K562 (cell line): ENCODE results near the gene REM1. TPM values are rescaled to one million over a fixed set of nuclear protein-coding genes. Genes with fewer than 3 reads are reported as not detected.

Experiments
- FOXP1 ChIP-seq: sonication (generic); formaldehyde crosslinking; IDR thresholded peaks from 2 replicates; pipeline ENCODE4 v1.8.0; 2022; ENCODE audit warnings: mild to moderate bottlenecking, missing genetic modification reagents
- HNRNPLL ChIP-seq: fragments of 200-400 bp; formaldehyde crosslinking; IDR thresholded peaks from 2 replicates; pipeline ENCODE4 v1.6.1; 2017; ENCODE audit warnings: low read length, low read depth, mild to moderate bottlenecking; ENCODE audit not compliant: poor library complexity, severe bottlenecking
- POU5F1 ChIP-seq: fragments of 150-350 bp; IDR thresholded peaks from 2 replicates; pipeline ENCODE4 v1.6.1; 2014; ENCODE audit warnings: borderline replicate concordance, low read length, low read depth, mild to moderate bottlenecking; ENCODE audit not compliant: partially characterized antibody
- PRPF4 ChIP-seq: fragments of 200-400 bp; formaldehyde crosslinking; IDR thresholded peaks from one replicate; pipeline ENCODE4 v1.6.1; 2017; ENCODE audit warnings: low read length, low read depth, mild to moderate bottlenecking; ENCODE audit not compliant: insufficient read depth, poor library complexity, severe bottlenecking
- RBM34 ChIP-seq: fragments of 200-400 bp; formaldehyde crosslinking; IDR thresholded peaks from 2 replicates; pipeline ENCODE4 v1.6.1; 2018; ENCODE audit warnings: low read length, borderline replicate concordance; ENCODE audit not compliant: insufficient read depth
- SMARCB1 ChIP-seq: IDR thresholded peaks from 2 replicates; pipeline ENCODE4 v1.6.1; 2011; ENCODE audit warnings: improper control_type of control experiment, low read depth; ENCODE audit not compliant: insufficient read length
- ZNF165 ChIP-seq: fragments of 250-450 bp; sonication (Bioruptor Pico); IDR thresholded peaks from 2 replicates; pipeline ENCODE4 v1.4.0; 2020; ENCODE audit warnings: borderline replicate concordance
- ZNF232 ChIP-seq: sonication (generic); formaldehyde crosslinking; IDR thresholded peaks from 2 replicates; pipeline ENCODE4 v1.8.0; 2022; ENCODE audit warnings: mild to moderate bottlenecking, missing genetic modification reagents
- ZNF3 ChIP-seq: fragments of 250-450 bp; sonication (Bioruptor Pico); IDR thresholded peaks from 2 replicates; pipeline ENCODE4 v1.5.0; 2021; ENCODE audit warnings: mild to moderate bottlenecking, moderate library complexity
- polyA plus RNA-seq, 8 experiments: library from polyadenylated mRNA; depleted of rRNA in 4 of 8; stranded (reverse) in 5 of 8; unstranded in 3 of 8; fragments of >200 nt; fragmentation: Nextera tagmentation in 2 of 8; fragmentation: Illumina TruSeq in 1 of 8; extraction: Ambion mirVana in 2 of 8; extraction: Trizol in 1 of 8; gene quantifications; 2 replicates each; pipeline versions ENCODE4 v1.2.1 to v1.2.3, GENCODE V29; 2011 to 2014; ENCODE audit warnings: inconsistent platforms in 1 of 8, missing spikeins in 1 of 8
- total RNA-seq, 7 experiments: library from RNA; depleted of rRNA in 6 of 7; stranded (reverse); fragments of >200 nt in 6 of 7; fragmentation: Illumina TruSeq in 2 of 7; extraction: Trizol in 2 of 7; gene quantifications; 2 replicates each; pipeline versions ENCODE4 v1.2.1 to v1.2.3, GENCODE V29; 2011 to 2021; ENCODE audit warnings: low replicate concordance in 1 of 7
- TF ChIP-seq, protein P1 (sequence below), 3 experiments: fragments of 200-800 bp in 1 of 3; fragments of 250-450 bp in 1 of 3; fragments of 450-650 bp in 1 of 3; sonication (Bioruptor Pico) in 1 of 3; sonication (Bioruptor generic) in 1 of 3; formaldehyde crosslinking in 1 of 3; IDR thresholded peaks; 2 replicates each; pipeline versions ENCODE4 v1.6.1 to v1.8.0; 2016 to 2022; ENCODE audit warnings: mild to moderate bottlenecking in 2 of 3, missing genetic modification characterization in 2 of 3, missing compliant biosample characterization in 1 of 3, moderate library complexity in 1 of 3
- TF ChIP-seq, protein P2 (sequence below): sonication (generic); formaldehyde crosslinking; IDR thresholded peaks from 2 replicates; pipeline ENCODE4 v1.8.0; 2023; ENCODE audit warnings: mild to moderate bottlenecking, missing genetic modification reagents
- TF ChIP-seq, protein P3 (sequence below): fragments of 450-650 bp; IDR thresholded peaks from 2 replicates; pipeline ENCODE4 v1.7.1; 2018; ENCODE audit warnings: mild to moderate bottlenecking, low read depth; ENCODE audit not compliant: partially characterized antibody
- TF ChIP-seq, protein P4 (sequence below): fragments of 250-450 bp; sonication (Bioruptor Pico); IDR thresholded peaks from 2 replicates; pipeline ENCODE4 v1.8.0; 2022; ENCODE audit warnings: moderate library complexity, mild to moderate bottlenecking, inconsistent platforms

REM1 gene
- total and polyA plus RNA-seq, 9 of the 15 experiments (the other 6 are each of a cell fraction or from before 2014, with no cell fraction given): not detected

DNA sequence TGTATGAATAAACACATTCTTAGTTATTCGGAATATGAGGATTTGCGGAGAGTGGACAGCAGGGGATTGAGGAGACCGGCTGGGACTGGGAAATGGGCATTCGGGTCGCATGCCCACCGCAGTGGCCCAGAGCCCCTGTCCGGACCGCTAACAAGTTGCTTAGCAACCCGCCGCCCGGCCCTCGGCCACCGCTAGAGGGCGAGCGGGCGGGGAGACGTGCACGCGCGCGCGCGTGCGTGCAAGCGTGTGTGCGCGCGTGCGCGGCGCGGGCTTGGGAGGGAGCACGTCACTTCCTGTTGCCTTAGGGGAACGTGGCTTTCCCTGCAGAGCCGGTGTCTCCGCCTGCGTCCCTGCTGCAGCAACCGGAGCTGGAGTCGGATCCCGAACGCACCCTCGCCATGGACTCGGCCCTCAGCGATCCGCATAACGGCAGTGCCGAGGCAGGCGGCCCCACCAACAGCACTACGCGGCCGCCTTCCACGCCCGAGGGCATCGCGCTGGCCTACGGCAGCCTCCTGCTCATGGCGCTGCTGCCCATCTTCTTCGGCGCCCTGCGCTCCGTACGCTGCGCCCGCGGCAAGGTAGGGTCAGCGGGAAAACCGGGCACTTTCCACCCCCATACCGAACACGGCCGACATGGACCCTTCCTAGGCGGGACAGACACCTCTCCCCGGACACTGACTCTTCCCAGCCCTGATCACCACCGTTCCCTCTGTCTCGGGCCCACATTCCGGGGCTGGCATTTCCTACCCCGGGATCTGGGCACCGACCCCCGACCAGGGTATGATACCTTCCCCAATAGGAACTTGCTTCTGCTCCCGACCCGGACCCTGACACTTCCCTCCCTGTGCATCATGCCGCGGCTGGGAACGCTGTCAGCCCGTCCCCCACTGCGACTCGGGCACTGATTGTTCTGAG lies 39.3 kb downstream of the REM1 start, which contains the start of gene HM13 (continued):
- TF ChIP-seq, protein P1, sequence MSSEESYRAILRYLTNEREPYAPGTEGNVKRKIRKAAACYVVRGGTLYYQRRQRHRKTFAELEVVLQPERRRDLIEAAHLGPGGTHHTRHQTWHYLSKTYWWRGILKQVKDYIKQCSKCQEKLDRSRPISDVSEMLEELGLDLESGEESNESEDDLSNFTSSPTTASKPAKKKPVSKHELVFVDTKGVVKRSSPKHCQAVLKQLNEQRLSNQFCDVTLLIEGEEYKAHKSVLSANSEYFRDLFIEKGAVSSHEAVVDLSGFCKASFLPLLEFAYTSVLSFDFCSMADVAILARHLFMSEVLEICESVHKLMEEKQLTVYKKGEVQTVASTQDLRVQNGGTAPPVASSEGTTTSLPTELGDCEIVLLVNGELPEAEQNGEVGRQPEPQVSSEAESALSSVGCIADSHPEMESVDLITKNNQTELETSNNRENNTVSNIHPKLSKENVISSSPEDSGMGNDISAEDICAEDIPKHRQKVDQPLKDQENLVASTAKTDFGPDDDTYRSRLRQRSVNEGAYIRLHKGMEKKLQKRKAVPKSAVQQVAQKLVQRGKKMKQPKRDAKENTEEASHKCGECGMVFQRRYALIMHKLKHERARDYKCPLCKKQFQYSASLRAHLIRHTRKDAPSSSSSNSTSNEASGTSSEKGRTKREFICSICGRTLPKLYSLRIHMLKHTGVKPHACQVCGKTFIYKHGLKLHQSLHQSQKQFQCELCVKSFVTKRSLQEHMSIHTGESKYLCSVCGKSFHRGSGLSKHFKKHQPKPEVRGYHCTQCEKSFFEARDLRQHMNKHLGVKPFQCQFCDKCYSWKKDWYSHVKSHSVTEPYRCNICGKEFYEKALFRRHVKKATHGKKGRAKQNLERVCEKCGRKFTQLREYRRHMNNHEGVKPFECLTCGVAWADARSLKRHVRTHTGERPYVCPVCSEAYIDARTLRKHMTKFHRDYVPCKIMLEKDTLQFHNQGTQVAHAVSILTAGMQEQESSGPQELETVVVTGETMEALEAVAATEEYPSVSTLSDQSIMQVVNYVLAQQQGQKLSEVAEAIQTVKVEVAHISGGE (CRISPR knock-in tag; IDR thresholded peaks at IDR 0.05): peak in 2 of 3 experiments; percentile 24 to 91; a peak in 3 of 6 replicates
- TF ChIP-seq ZNF3 (CRISPR knock-in tag) (no peak), ZNF232 (CRISPR knock-in tag) (no peak), FOXP1 (CRISPR knock-in tag) (peak; percentile 87), POU5F1 (no peak), RBM34 (no peak), PRPF4 (no peak), HNRNPLL (peak; percentile 83), SMARCB1 (no peak), ZNF165 (0 out of 2 replicates have a peak, but pooled peaks have one; percentile 33)
- TF ChIP-seq, protein P2, sequence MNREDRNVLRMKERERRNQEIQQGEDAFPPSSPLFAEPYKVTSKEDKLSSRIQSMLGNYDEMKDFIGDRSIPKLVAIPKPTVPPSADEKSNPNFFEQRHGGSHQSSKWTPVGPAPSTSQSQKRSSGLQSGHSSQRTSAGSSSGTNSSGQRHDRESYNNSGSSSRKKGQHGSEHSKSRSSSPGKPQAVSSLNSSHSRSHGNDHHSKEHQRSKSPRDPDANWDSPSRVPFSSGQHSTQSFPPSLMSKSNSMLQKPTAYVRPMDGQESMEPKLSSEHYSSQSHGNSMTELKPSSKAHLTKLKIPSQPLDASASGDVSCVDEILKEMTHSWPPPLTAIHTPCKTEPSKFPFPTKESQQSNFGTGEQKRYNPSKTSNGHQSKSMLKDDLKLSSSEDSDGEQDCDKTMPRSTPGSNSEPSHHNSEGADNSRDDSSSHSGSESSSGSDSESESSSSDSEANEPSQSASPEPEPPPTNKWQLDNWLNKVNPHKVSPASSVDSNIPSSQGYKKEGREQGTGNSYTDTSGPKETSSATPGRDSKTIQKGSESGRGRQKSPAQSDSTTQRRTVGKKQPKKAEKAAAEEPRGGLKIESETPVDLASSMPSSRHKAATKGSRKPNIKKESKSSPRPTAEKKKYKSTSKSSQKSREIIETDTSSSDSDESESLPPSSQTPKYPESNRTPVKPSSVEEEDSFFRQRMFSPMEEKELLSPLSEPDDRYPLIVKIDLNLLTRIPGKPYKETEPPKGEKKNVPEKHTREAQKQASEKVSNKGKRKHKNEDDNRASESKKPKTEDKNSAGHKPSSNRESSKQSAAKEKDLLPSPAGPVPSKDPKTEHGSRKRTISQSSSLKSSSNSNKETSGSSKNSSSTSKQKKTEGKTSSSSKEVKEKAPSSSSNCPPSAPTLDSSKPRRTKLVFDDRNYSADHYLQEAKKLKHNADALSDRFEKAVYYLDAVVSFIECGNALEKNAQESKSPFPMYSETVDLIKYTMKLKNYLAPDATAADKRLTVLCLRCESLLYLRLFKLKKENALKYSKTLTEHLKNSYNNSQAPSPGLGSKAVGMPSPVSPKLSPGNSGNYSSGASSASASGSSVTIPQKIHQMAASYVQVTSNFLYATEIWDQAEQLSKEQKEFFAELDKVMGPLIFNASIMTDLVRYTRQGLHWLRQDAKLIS (CRISPR knock-in tag): peak; percentile 35; the same call in 1 of the 2 replicates
- TF ChIP-seq, protein P3, sequence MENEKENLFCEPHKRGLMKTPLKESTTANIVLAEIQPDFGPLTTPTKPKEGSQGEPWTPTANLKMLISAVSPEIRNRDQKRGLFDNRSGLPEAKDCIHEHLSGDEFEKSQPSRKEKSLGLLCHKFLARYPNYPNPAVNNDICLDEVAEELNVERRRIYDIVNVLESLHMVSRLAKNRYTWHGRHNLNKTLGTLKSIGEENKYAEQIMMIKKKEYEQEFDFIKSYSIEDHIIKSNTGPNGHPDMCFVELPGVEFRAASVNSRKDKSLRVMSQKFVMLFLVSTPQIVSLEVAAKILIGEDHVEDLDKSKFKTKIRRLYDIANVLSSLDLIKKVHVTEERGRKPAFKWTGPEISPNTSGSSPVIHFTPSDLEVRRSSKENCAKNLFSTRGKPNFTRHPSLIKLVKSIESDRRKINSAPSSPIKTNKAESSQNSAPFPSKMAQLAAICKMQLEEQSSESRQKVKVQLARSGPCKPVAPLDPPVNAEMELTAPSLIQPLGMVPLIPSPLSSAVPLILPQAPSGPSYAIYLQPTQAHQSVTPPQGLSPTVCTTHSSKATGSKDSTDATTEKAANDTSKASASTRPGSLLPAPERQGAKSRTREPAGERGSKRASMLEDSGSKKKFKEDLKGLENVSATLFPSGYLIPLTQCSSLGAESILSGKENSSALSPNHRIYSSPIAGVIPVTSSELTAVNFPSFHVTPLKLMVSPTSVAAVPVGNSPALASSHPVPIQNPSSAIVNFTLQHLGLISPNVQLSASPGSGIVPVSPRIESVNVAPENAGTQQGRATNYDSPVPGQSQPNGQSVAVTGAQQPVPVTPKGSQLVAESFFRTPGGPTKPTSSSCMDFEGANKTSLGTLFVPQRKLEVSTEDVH: peak; percentile 86
- TF ChIP-seq, protein P4, sequence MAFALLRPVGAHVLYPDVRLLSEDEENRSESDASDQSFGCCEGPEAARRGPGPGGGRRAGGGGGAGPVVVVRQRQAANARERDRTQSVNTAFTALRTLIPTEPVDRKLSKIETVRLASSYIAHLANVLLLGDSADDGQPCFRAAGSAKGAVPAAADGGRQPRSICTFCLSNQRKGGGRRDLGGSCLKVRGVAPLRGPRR (CRISPR knock-in tag): 0 out of 2 replicates have a peak, but pooled peaks have one; percentile 10
